Activated CD4-positive, alpha-beta T cell treated with anti-CD3 and anti-CD28 coated beads, Interleukin-2, amount 10 ng/mL, durations not matched to agents 7 days and 5 days (primary cell): Measurements from ENCODE around the gene TPST2. TPM values are rescaled to one million over a fixed set of nuclear protein-coding genes. Genes with fewer than 3 reads are reported as not detected.

Source experiments
- CTCF ChIA-PET: fragments of 350-600 bp; sonication (Branson Sonifier 250); formaldehyde crosslinking; loops from one replicate; lab custom pipeline; 2021; ENCODE audit warnings: antibody characterized with exemption; lab: Charles Lee
- POLR2A ChIA-PET: fragments of 350-600 bp; sonication (Branson Sonifier 250); formaldehyde crosslinking; loops from one replicate; lab custom pipeline; 2021; ENCODE audit warnings: antibody characterized with exemption; lab: Charles Lee
- DNase-seq: peaks from one replicate; pipeline ENCODE4 v3.0.0-alpha.2; 2020
- H3K27ac Mint-ChIP-seq: one replicate; pipeline ENCODE4 v1.8.0; 2021; ENCODE audit warnings: mild to moderate bottlenecking, moderate library complexity, mixed read lengths
- H3K27me3 Mint-ChIP-seq: one replicate; pipeline ENCODE4 v1.8.0; 2021; ENCODE audit warnings: mixed read lengths
- H3K36me3 Mint-ChIP-seq: one replicate; pipeline ENCODE4 v1.8.0; 2021; ENCODE audit warnings: low read depth, mixed read lengths
- H3K4me1 Mint-ChIP-seq: one replicate; pipeline ENCODE4 v1.8.0; 2021; ENCODE audit warnings: mixed read lengths
- H3K4me3 Mint-ChIP-seq: one replicate; pipeline ENCODE4 v1.8.0; 2021; ENCODE audit warnings: mild to moderate bottlenecking, moderate library complexity, mixed read lengths
- H3K9me3 Mint-ChIP-seq: one replicate; pipeline ENCODE4 v1.8.0; 2021; ENCODE audit warnings: mixed read lengths
- total RNA-seq, 2 experiments: library from RNA; stranded (reverse); gene quantifications; one replicate each; pipeline ENCODE4 v1.2.3, GENCODE V29; 2021

The TPST2 gene
- total RNA-seq, 2 experiments from 2014 or later, result 25.9 to 26.3 TPM

GRCh38 chr22:26513838-26514237 lies 76.1 kb downstream of the TPST2 start:
- Mint-ChIP-seq H3K4me1 (peaks cover 42% of the 10 kb centered on the region), H3K27me3 (no peaks in the 10 kb centered on the region)

DNA sequence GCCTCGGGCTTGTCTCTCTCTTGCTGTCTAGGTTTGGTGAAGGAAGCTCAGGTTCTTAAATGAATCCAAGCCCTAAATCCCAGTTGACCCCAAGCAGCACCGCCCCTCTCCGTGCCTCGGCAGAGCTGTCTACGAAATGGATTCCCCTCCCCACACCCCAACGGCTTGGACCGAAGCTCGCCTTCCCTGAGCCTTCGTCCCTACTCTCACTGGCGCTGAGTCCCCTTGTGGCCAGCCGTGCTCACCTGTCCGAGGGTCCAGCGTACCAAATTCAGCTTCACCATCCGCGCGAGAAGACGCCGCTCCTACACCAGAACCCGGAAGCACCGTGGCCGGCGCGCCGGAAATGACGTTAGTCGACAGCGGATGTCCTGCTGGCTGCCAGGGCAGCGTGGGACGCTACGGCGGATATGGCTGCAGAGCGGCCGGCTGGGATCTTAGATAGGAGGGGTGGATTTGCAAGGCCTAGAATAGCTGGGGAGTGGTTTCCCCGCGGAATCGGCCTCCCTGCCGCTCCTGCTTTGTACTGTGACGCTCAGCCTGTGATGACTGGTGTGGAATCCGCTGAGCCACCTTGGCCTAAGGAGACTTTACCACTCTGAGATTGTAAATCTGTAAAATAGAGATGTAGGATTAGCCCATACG lies 77.7 kb downstream of the TPST2 start, which contains the start of gene TFIP11:
Gene TFIP11, minus strand, starts transcription at position 325 of the 645 bp plus-strand sequence. CDS start 2,201 bp downstream, outside the sequence.
- Mint-ChIP-seq H3K4me1 (peaks cover 42% of the 10 kb centered on the region), H3K9me3 (no peaks in the 10 kb centered on the region), H3K27me3 (no peaks in the 10 kb centered on the region), H3K36me3 (peaks cover 25% of the 10 kb centered on the region), H3K4me3 (peak within 1 kb of the TSS; percentile 93), H3K27ac (peak within 1 kb of the TSS; percentile 98)
- peak; percentile 95 for DNase-seq
- CTCF ChIA-PET, result interaction anchor here (0.8 to 2.2 kb wide), 7 partner anchors 9 to 38 kb away, joined by 3 to 9 read pairs (median 3); no protein-coding TSS in a partner anchor
- POLR2A ChIA-PET, result no interaction called here

More at GRCh38 chr22:26513838-26514237, 76.1 kb downstream of the TPST2 start:
- ChIA-PET CTCF (interaction anchor here (1.1 to 2.2 kb wide), 3 partner anchors 11 to 36 kb away, joined by 3 to 9 read pairs (median 3); partner anchors contain the start of genes HPS4 and SRRD), POLR2A (no interaction called here)
- Mint-ChIP-seq H3K4me3 (peak overlapping the region; percentile 93), H3K27ac (no peak overlapping the region), H3K36me3 (peaks cover 19% of the 10 kb centered on the region), H3K9me3 (no peaks in the 10 kb centered on the region)
- no peak for DNase-seq

DNA sequence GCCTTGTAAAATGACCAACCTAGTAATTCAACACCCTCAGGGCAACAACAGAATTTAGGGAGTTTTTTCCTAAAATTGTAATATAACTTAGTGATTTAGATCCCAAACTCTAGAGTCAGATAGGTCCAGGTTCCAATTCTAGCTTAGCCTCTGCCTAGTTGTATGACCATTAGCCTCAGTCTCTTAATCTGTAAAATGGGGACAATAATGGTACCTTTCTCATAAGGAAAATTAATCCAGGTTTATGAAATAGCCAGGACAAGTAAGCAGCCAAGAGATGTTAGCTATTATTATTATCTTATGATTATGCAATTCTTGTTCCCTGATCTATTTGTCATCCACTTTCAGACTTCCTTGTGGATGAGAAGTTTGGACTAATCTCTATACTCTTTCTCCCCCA lies 81.8 kb downstream of the TPST2 start:
- Mint-ChIP-seq H3K9me3 (no peaks in the 10 kb centered on the region), H3K36me3 (peaks cover 53% of the 10 kb centered on the region), H3K27me3 (no peaks in the 10 kb centered on the region), H3K4me3 (no peak overlapping the region), H3K4me1 (peaks cover 46% of the 10 kb centered on the region), H3K27ac (no peak overlapping the region)
- ChIA-PET POLR2A (no interaction called here), CTCF (interaction anchor here (1.3 kb wide), 1 partner anchor 134 kb away, joined by 4 read pairs; no protein-coding TSS in a partner anchor)
- DNase-seq, result no peak

DNA sequence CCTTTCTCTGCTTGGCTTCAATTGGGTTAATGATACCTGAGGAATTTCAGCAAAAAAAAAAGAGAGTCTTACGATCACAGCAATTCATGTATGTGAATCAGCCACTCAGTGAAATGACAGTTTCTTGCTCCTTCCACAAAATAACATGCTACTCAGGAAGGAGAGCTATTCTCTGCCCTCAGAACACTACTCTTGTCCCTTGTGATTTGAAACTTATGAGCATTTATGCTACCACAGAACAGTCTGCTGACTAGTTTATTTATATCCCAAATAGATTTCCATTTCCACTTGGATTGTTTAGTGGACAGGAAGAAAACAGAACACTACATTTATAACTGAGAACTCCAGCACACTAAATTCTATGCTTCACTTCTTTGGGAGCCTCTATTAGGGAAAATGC lies 86.2 kb downstream of the TPST2 start:
- no peaks in the 10 kb centered on the region for H3K27me3 Mint-ChIP-seq
- peaks cover 28% of the 10 kb centered on the region for H3K4me1 Mint-ChIP-seq
- H3K4me3 Mint-ChIP-seq, result no peak overlapping the region
- DNase-seq, result no peak
- POLR2A ChIA-PET, result no interaction called here
- no peaks in the 10 kb centered on the region for H3K9me3 Mint-ChIP-seq
- H3K27ac Mint-ChIP-seq, result peak overlapping the region; percentile 84
- CTCF ChIA-PET, result interaction anchor here (0.7 to 3.0 kb wide), 19 partner anchors 9 to 175 kb away, joined by 3 to 23 read pairs (median 4); partner anchors contain the start of genes HPS4, SRRD and TFIP11
- H3K36me3 Mint-ChIP-seq, result peaks cover 67% of the 10 kb centered on the region

DNA sequence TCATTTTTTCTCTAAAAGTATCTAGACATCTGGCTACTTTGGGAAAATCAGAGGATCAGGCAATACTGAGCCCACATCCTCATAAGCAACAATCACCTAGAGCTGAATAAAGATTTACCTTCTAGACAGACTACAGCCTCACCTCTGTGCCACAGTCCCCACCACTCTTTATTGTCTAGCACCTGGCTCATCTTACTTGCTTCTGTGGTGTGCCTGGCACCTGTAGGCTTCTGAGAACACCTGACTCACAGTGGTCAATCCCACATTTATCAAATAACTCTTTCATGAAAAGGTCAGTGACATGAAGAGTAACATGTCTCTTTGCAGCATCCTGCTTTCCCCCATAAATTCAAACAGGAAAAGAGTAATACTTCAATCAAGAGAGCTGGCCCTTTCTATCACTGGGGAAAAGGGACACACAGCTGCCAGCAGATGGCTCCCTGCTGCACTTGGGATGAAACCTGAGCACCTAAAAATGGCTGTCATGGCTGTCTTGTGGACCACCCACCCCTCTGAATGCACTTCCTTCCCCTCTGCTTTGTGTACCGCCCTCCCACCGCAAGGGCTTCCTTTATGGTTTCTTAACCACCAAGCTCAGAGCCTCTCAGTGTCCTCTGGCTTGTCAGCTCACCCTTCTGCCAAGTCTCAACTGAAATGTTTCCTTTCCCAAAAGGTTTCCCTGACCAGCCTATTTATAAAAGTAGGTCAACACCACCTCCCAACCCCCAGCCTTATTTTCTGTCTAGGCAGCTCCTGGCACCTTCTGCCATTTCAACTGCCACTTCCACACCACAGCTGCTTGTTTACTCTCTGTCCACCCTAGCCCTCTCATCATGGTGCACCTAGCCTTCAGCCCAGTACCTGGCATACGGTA lies 87.0 kb downstream of the TPST2 start:
- Mint-ChIP-seq H3K36me3 (peaks cover 68% of the 10 kb centered on the region), H3K4me1 (peaks cover 28% of the 10 kb centered on the region), H3K9me3 (no peaks in the 10 kb centered on the region), H3K27ac (peak overlapping the region; percentile 84), H3K27me3 (no peaks in the 10 kb centered on the region), H3K4me3 (peak overlapping the region; percentile 41)
- DNase-seq, result peak; percentile 84
- CTCF ChIA-PET, result interaction anchor here (0.6 to 3.0 kb wide), 24 partner anchors 8 to 176 kb away, joined by 3 to 23 read pairs (median 4); partner anchors contain the start of genes HPS4, SRRD and TFIP11
- POLR2A ChIA-PET, result no interaction called here

GRCh38 chr22:26501996-26502395 lies 87.9 kb downstream of the TPST2 start:
- peaks cover 72% of the 10 kb centered on the region for H3K36me3 Mint-ChIP-seq
- H3K9me3 Mint-ChIP-seq, result no peaks in the 10 kb centered on the region
- ChIA-PET CTCF (interaction anchor here (0.8 to 3.0 kb wide), 8 partner anchors 9 to 60 kb away, joined by 3 to 23 read pairs (median 4); partner anchors contain the start of genes HPS4, SRRD and TFIP11), POLR2A (no interaction called here)
- DNase-seq, result no peak
- H3K4me3 Mint-ChIP-seq, result no peak overlapping the region
- H3K27ac Mint-ChIP-seq, result no peak overlapping the region
- no peaks in the 10 kb centered on the region for H3K27me3 Mint-ChIP-seq
- H3K4me1 Mint-ChIP-seq, result peaks cover 28% of the 10 kb centered on the region

DNA sequence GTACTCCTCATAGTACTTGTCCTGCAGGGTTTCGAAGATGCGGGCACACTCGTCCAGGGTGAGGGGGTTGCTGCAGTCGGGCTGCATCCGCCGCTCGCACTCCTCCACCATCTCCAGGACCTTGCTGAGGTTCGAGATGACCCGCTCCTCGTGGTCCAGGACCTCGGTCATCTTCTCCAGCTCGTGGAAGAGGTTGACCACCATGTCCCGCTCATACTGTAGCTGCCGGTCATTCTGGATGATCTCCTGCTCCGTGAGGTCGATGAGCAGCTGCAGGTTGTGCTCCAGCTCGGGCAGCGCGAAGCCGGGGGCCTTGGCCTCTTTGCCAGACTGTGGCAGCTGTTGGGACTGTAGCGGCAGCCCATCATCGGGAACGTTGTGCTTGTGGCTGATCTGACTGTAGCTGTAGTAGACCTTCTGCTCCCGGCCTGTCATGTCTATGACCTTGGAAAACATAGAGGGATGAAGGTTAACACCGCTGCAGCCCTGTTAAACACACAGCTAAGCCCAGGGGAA lies 90.7 kb downstream of the TPST2 start:
- Mint-ChIP-seq H3K27me3 (no peaks in the 10 kb centered on the region), H3K9me3 (no peaks in the 10 kb centered on the region), H3K36me3 (peaks cover 70% of the 10 kb centered on the region), H3K27ac (no peak overlapping the region), H3K4me1 (peaks cover 25% of the 10 kb centered on the region), H3K4me3 (no peak overlapping the region)
- POLR2A ChIA-PET, result interaction anchor here (1.1 kb wide), 1 partner anchor 15 kb away, joined by 7 read pairs; no protein-coding TSS in a partner anchor
- DNase-seq, result no peak
- CTCF ChIA-PET, result interaction anchor here (2.8 kb wide), 1 partner anchor 167 kb away, joined by 9 read pairs; no protein-coding TSS in a partner anchor

DNA sequence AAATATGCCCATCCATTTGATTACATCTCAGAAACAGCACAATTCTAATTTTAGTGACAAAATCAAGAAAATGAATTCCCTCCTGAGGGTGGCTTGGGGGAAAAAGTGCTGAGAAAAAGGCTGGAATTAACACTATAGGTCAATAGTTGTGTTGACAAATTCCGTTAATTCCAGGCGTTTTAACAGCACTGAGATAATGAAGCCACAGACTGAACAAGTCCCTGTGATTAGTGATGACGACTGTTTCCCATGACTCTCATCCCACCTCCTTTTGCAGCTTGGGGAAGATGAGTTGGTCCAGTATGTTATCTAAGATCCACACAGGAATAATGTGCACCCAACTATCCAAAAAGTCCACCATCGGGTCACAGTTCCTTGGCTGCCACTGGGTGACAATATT lies 93.5 kb downstream of the TPST2 start:
- CTCF ChIA-PET, result no interaction called here
- no peak for DNase-seq
- Mint-ChIP-seq H3K36me3 (peaks cover 64% of the 10 kb centered on the region), H3K4me1 (peaks cover 12% of the 10 kb centered on the region), H3K4me3 (no peak overlapping the region), H3K27ac (no peak overlapping the region), H3K9me3 (no peaks in the 10 kb centered on the region), H3K27me3 (no peaks in the 10 kb centered on the region)
- POLR2A ChIA-PET, result no interaction called here

DNA sequence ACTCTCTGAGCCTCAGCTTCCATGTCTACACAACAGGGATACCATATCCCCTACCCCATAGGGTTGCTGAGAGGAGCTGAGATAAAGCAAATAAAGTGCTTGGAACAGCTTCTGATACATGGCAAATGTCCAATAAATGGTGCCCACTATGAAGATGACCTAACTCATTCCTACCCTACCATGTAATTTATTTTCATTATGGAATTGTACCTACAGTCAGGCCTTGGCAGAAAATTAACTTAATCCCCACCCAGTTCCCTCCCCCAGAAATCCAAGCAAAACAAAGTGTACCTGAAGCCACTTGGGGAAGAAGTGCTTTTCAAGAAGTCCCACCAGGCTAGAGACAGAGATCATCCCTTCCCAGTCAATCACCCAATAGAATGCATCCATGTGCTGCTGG lies 95.4 kb downstream of the TPST2 start:
- ChIA-PET CTCF (interaction anchor here (0.7 to 1.7 kb wide), 4 partner anchors 8 to 171 kb away, joined by 3 to 6 read pairs (median 4); partner anchors contain the start of genes HPS4 and SRRD), POLR2A (interaction anchor here (0.6 kb wide), 1 partner anchor 27 kb away, joined by 4 read pairs; no protein-coding TSS in a partner anchor)
- Mint-ChIP-seq H3K9me3 (no peaks in the 10 kb centered on the region), H3K4me3 (no peak overlapping the region), H3K4me1 (peaks cover 12% of the 10 kb centered on the region), H3K27ac (no peak overlapping the region), H3K27me3 (no peaks in the 10 kb centered on the region), H3K36me3 (peaks cover 58% of the 10 kb centered on the region)
- DNase-seq, result no peak

GRCh38 chr22:26492220-26492619 lies 97.7 kb downstream of the TPST2 start:
- Mint-ChIP-seq H3K36me3 (peaks cover 62% of the 10 kb centered on the region), H3K4me1 (peaks cover 12% of the 10 kb centered on the region), H3K4me3 (no peak overlapping the region), H3K27ac (no peak overlapping the region), H3K27me3 (no peaks in the 10 kb centered on the region), H3K9me3 (no peaks in the 10 kb centered on the region)
- POLR2A ChIA-PET, result no interaction called here
- no peak for DNase-seq
- CTCF ChIA-PET, result interaction anchor here (0.5 to 2.2 kb wide), 5 partner anchors 9 to 151 kb away, joined by 3 to 11 read pairs (median 4); no protein-coding TSS in a partner anchor

DNA sequence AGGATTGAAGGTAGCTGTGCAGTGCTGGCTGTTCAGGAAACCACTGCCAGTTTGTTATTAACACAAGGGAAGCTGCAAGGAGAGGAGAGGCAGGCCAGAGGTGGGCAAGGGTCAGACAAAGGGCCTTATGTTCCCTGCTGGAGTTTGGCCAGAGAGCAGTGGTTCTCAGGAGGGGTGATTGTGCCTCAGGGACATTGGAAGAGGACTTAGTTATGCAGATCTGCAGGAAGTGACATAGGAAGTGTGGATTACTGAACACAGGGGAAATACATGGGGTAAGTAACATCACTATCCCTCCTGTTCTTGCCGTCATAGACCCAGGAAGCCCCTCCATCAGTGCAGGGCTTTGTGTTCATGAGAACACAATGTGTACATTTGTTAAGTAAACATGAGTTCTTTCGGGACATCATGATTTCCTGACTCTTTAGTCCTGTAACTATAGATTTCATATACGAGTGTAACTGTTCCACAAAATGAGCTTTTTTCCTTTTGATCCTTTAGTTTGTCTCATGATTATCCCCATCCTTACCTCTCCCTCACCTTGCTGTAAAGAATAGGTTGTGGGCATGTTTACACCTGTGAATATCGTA lies 100.4 kb downstream of the TPST2 start:
- ChIA-PET POLR2A (no interaction called here), CTCF (no interaction called here)
- Mint-ChIP-seq H3K27ac (no peak overlapping the region), H3K27me3 (no peaks in the 10 kb centered on the region), H3K9me3 (no peaks in the 10 kb centered on the region), H3K36me3 (peaks cover 47% of the 10 kb centered on the region), H3K4me1 (peaks cover 30% of the 10 kb centered on the region), H3K4me3 (no peak overlapping the region)
- DNase-seq, result no peak

GRCh38 chr22:26487996-26488395 lies 101.9 kb downstream of the TPST2 start:
- POLR2A ChIA-PET, result no interaction called here

More at GRCh38 chr22:26487996-26488395, 101.9 kb downstream of the TPST2 start:
- Mint-ChIP-seq H3K27me3 (no peaks in the 10 kb centered on the region), H3K9me3 (no peaks in the 10 kb centered on the region), H3K27ac (no peak overlapping the region), H3K36me3 (peaks cover 34% of the 10 kb centered on the region), H3K4me3 (no peak overlapping the region), H3K4me1 (peaks cover 26% of the 10 kb centered on the region)
- DNase-seq, result no peak
- CTCF ChIA-PET, result interaction anchor here (1.5 kb wide), 1 partner anchor 14 kb away, joined by 4 read pairs; no protein-coding TSS in a partner anchor
